Loucy (cell line): ENCODE data around the gene PFKL.

Source experiments
- CTCF ChIP-seq: fragments of 200-600 bp; sonication (generic); conservative IDR thresholded peaks from 2 replicates; pipeline ENCODE4 v1.5.1; 2014; ENCODE audit warnings: mild to moderate bottlenecking, antibody characterized with exemption, low read length
- EZH2phosphoT487 ChIP-seq: fragments of 200-600 bp; IDR thresholded peaks from 2 replicates; pipeline ENCODE4 v1.6.1; 2018; ENCODE audit warnings: antibody characterized with exemption, mild to moderate bottlenecking, moderate library complexity, borderline replicate concordance

- TF ChIP-seq CTCF (no peak), EZH2phosphoT487 (no peak)
Measured at GRCh38 chr21:44370786-44371410, 71.0 kb downstream of the PFKL start.
